Sigmoid colon (tissue), 7 donors: ENCODE results near the gene RPL21. TPM values are rescaled to one million over a fixed set of nuclear protein-coding genes. Genes with fewer than 3 reads are reported as not detected.

ENCODE experiments used
- DNase-seq: peaks from one replicate; pipeline ENCODE4 v3.0.0-alpha.2; 2019
- H3K27ac ChIP-seq, 4 donors: fragments of 200-600 bp; sonication (generic); one replicate each; pipeline ENCODE4 v1.5.1; 2016 to 2019; ENCODE audit warnings: mild to moderate bottlenecking in 1 of 4
- H3K27me3 ChIP-seq, 3 donors: fragments of 200-600 bp; sonication (generic); one replicate each; pipeline ENCODE4 v1.5.1; 2019; ENCODE audit warnings: mild to moderate bottlenecking in 1 of 3
- H3K36me3 ChIP-seq, 4 donors: fragments of 200-600 bp; sonication (generic); one replicate each; pipeline ENCODE4 v1.5.1; 2016 to 2019
- H3K4me1 ChIP-seq, 4 donors: fragments of 200-600 bp; sonication (generic); one replicate each; pipeline ENCODE4 v1.5.1; 2017 to 2019
- H3K4me3 ChIP-seq, 4 donors: fragments of 200-600 bp; sonication (generic); one replicate each; pipeline ENCODE4 v1.5.1; 2017 to 2019; ENCODE audit warnings: mild to moderate bottlenecking in 2 of 4, moderate library complexity in 1 of 4
- H3K9me3 ChIP-seq, 4 donors: fragments of 200-600 bp in 3 of 4; sonication (generic) in 3 of 4; one replicate each; pipeline versions ENCODE4 v1.5.1 to v1.6.1; 2013 to 2019
- EP300 ChIP-seq, 4 donors: sonication (generic); formaldehyde crosslinking; IDR thresholded peaks; one replicate each; pipeline ENCODE4 v1.6.1; 2017; ENCODE audit warnings: antibody characterized with exemption in 4 of 4
- POLR2A ChIP-seq, 2 donors: fragments of 450-650 bp; IDR thresholded peaks; one replicate each; pipeline ENCODE4 v1.6.1; 2016; ENCODE audit warnings: antibody characterized with exemption in 2 of 2, mild to moderate bottlenecking in 2 of 2, moderate library complexity in 2 of 2
- POLR2AphosphoS5 ChIP-seq, 4 donors: sonication (generic); formaldehyde crosslinking; IDR thresholded peaks; one replicate each; pipeline ENCODE4 v1.6.1; 2017; ENCODE audit warnings: antibody characterized with exemption in 4 of 4
- WGBS, 2 donors: extraction: QIAGEN DNeasy Blood & Tissue Kit; methylation state at CpG; one replicate each; pipeline ENCODE4 v1.1.7; 2013; 5-methylcytosine and 5-hydroxymethylcytosine counted together
- intact Hi-C: fragments of 100-400 bp; cut with DNase I; formaldehyde crosslinking; loops from one replicate; pipeline ENCODE4 v1.15.1; 2023
- polyA plus RNA-seq, 3 donors: library from polyadenylated mRNA; stranded (reverse); fragments of 200-250 nt; gene quantifications; one replicate each; pipeline ENCODE4 v1.2.3, GENCODE V29; 2013
- total RNA-seq, 4 donors: library from RNA; depleted of rRNA; stranded (reverse); fragments of >200 nt; gene quantifications; one replicate each; pipeline ENCODE4 v1.1.0, GENCODE V29; 2016
- TF ChIP-seq, protein P1 (sequence below), 4 experiments: fragments of 450-650 bp in 3 of 4; fragments of 200-600 bp in 1 of 4; IDR thresholded peaks; one replicate each; pipeline ENCODE4 v1.5.1; 2016 to 2019; ENCODE audit warnings: antibody characterized with exemption in 4 of 4, mild to moderate bottlenecking in 3 of 4, moderate library complexity in 2 of 4
- donor health status: healthy with polysubstance abuse.
- donor health status: Bipolar disorder and iron deficiency.
- donor health status: healthy.

The RPL21 gene
- total and polyA plus RNA-seq, 7 donors: 708 to 2,533 (median 1,930) TPM

DNA sequence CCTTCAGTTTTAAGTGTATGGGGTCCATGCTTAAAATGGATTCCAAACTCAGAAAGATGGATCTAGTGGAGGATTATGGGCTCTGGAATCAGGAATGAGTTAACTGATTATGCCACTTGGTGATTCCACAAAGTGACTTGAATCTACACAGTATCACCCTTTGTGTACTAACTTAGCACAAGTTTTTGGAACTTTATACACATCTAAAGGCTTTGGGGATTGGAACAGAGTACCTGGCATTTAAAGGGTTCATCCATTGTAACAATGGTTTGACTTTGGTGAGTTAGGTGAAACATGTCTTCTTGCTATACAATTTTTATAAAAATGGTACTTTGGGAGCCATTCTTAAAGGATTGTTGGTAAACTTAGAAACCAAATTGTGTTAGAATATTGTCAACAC, 1.1 kb downstream of the RPL21 start:
- TF ChIP-seq POLR2A (IDR thresholded peaks at IDR 0.05): no peak
- no peak for TF ChIP-seq EP300 (IDR thresholded peaks at IDR 0.05)
- TF ChIP-seq, protein P1, sequence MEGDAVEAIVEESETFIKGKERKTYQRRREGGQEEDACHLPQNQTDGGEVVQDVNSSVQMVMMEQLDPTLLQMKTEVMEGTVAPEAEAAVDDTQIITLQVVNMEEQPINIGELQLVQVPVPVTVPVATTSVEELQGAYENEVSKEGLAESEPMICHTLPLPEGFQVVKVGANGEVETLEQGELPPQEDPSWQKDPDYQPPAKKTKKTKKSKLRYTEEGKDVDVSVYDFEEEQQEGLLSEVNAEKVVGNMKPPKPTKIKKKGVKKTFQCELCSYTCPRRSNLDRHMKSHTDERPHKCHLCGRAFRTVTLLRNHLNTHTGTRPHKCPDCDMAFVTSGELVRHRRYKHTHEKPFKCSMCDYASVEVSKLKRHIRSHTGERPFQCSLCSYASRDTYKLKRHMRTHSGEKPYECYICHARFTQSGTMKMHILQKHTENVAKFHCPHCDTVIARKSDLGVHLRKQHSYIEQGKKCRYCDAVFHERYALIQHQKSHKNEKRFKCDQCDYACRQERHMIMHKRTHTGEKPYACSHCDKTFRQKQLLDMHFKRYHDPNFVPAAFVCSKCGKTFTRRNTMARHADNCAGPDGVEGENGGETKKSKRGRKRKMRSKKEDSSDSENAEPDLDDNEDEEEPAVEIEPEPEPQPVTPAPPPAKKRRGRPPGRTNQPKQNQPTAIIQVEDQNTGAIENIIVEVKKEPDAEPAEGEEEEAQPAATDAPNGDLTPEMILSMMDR (IDR thresholded peaks at IDR 0.05): no peak
- no peak for TF ChIP-seq POLR2AphosphoS5 (IDR thresholded peaks at IDR 0.05)
- Histone ChIP-seq H3K27ac (peak overlapping the region; percentile 88 to 96 (median 92)), H3K4me1 (peaks cover 0 to 44% (median 36%) of the 10 kb centered on the region in 4 donors), H3K4me3 (peak overlapping the region; percentile 62 to 86 (median 68)), H3K27me3 (no peaks in the 10 kb centered on the region), H3K9me3 (no peaks in the 10 kb centered on the region), H3K36me3 (peaks cover 0 to 38% (median 25%) of the 10 kb centered on the region in 4 donors)
- DNase-seq: no peak
- intact Hi-C loops: loop anchor here (5.0 to 10.0 kb wide), 6 partner anchors 105 to 1465 kb away; partner anchors contain the start of genes LNX2, MTIF3, POLR1D and SLC46A3

DNA sequence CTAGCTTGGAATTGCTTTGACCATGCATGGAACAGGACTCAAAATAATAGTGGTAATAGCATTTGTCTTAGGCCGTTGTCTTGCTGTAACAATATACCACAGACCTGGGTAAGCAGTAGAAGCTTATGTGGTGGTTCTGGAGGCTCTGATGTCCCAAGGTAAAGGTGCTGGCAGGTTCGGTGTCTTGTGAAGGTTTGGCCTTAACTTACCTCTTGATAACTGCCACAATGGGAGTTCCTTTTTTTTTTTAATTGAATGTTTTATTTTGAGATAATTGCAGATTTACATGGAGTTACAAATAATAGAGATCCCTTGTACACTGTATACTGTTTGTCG, 5.8 kb downstream of the RPL21 start:
- H3K36me3 ChIP-seq: peaks cover 0 to 66% (median 32%) of the 10 kb centered on the region in 4 donors
- no peaks in the 10 kb centered on the region for H3K9me3 ChIP-seq
- H3K4me3 ChIP-seq: no peak overlapping the region
- TF ChIP-seq EP300 (IDR thresholded peaks at IDR 0.05) (no peak), POLR2AphosphoS5 (IDR thresholded peaks at IDR 0.05) (no peak), POLR2A (IDR thresholded peaks at IDR 0.05) (no peak)
- TF ChIP-seq, protein P1 (IDR thresholded peaks at IDR 0.05): no peak
- DNase-seq: no peak
- no peaks in the 10 kb centered on the region for H3K27me3 ChIP-seq
- intact Hi-C loops: loop anchor here (10.0 kb wide), 1 partner anchor 368 kb away; the partner anchor contains the start of genes LNX2 and POLR1D
- peaks cover 0 to 37% (median 32%) of the 10 kb centered on the region in 4 donors for H3K4me1 ChIP-seq
- H3K27ac ChIP-seq: no peak overlapping the region
- 88 to 93% methylated on average over 3 of the region's 3 CpGs for WGBS, 2 donors

DNA sequence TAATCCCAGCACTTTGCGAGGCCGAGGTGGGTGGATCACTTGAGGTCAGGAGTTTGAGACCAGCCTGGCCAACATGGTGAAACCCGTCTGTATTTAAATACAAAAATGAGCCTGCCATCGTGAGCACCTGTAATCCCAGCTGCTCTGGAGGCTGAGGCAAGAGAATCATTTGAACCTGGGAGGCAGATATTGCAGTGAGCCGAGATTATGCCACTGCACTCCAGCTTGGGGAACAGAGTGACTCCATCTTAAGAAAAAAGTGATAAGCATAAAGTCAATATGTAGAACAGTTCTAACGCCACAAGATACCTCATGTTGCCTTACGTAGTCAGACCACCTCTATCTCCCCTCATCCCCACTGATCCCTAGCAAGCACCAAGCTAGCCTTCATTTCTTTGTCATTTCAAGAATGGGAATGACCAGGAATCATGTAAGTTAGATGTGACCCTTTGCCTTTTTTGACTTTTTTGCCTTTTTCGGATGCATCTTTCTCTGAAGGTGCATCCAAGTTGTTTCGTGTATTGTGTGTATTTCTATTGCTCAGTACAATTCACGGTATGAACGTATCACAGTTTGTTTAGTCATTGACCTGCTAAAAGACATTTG, 6.4 kb downstream of the RPL21 start:
- peaks cover 0 to 32% (median 27%) of the 10 kb centered on the region in 4 donors for H3K4me1 ChIP-seq
- peaks cover 0 to 66% (median 32%) of the 10 kb centered on the region in 4 donors for H3K36me3 ChIP-seq
- intact Hi-C loops: loop anchor here (10.0 kb wide), 1 partner anchor 367 kb away; the partner anchor contains the start of genes LNX2 and POLR1D

DNA sequence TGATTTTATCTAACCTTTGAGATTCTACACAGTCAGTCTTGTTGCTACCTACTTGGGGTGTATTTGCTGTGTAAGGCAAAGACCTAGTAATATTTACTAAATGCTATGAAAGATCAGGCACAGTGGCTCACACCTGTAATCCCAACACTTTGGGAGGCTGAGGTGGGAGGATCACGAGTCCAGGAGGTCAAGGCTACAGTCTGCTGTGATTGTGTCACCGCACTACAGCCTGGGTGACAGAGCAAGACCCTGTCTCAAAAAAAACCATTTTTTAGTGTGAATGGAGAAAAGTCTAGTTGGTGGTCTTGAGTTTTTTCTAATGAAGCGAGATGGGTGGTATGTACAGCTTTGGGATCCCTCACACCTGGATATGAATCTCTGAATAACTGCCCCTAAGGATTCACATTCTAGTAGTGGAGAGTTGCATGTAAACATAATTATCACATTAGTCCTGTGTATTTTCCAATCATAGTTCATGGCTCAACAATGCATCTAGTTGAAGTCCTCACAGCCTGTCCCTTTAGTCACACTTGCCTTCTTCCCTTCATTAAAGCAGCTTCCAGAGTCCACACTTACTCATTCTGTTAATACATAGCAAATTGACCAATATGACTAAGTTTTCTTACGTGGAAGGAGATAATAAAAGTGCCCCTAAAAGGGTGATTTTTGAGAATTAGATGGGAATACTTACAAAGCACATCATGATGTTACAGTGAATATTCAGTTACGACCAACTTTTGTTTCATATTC, 7.5 kb downstream of the RPL21 start:
- H3K9me3 ChIP-seq: no peaks in the 10 kb centered on the region
- no peak for DNase-seq
- intact Hi-C loops: loop anchor here (10.0 kb wide), 1 partner anchor 366 kb away; the partner anchor contains the start of genes LNX2 and POLR1D
- no peak overlapping the region for H3K4me3 ChIP-seq
- WGBS, 2 donors: 85 to 94% methylated on average over 5 of the region's 5 CpGs
- peaks cover 0 to 23% (median 19%) of the 10 kb centered on the region in 4 donors for H3K4me1 ChIP-seq
- TF ChIP-seq EP300 (IDR thresholded peaks at IDR 0.05) (no peak), POLR2AphosphoS5 (IDR thresholded peaks at IDR 0.05) (no peak), POLR2A (IDR thresholded peaks at IDR 0.05) (no peak)
- TF ChIP-seq, protein P1 (IDR thresholded peaks at IDR 0.05): no peak
- H3K27me3 ChIP-seq: no peaks in the 10 kb centered on the region
- peaks cover 0 to 65% (median 32%) of the 10 kb centered on the region in 4 donors for H3K36me3 ChIP-seq
- no peak overlapping the region for H3K27ac ChIP-seq

More for the DNA sequence above, 6.4 kb downstream of the RPL21 start:
- Histone ChIP-seq H3K4me3 (no peak overlapping the region), H3K9me3 (no peaks in the 10 kb centered on the region), H3K27ac (no peak overlapping the region), H3K27me3 (no peaks in the 10 kb centered on the region)
- TF ChIP-seq POLR2AphosphoS5 (IDR thresholded peaks at IDR 0.05): peak in 1 of 4 donors; percentile 5
- TF ChIP-seq, protein P1 (IDR thresholded peaks at IDR 0.05): no peak
- DNase-seq: no peak
- 80 to 91% methylated on average over 11 of the region's 11 CpGs for WGBS, 2 donors
